Globus pallidus (tissue), 1 donor: ENCODE data around the gene IL17REL.

Experiments
- DNase-seq: peaks from one replicate; pipeline ENCODE4 v3.0.0-alpha.2; 2015; ENCODE audit warnings: low spot score

IL17REL gene

DNA sequence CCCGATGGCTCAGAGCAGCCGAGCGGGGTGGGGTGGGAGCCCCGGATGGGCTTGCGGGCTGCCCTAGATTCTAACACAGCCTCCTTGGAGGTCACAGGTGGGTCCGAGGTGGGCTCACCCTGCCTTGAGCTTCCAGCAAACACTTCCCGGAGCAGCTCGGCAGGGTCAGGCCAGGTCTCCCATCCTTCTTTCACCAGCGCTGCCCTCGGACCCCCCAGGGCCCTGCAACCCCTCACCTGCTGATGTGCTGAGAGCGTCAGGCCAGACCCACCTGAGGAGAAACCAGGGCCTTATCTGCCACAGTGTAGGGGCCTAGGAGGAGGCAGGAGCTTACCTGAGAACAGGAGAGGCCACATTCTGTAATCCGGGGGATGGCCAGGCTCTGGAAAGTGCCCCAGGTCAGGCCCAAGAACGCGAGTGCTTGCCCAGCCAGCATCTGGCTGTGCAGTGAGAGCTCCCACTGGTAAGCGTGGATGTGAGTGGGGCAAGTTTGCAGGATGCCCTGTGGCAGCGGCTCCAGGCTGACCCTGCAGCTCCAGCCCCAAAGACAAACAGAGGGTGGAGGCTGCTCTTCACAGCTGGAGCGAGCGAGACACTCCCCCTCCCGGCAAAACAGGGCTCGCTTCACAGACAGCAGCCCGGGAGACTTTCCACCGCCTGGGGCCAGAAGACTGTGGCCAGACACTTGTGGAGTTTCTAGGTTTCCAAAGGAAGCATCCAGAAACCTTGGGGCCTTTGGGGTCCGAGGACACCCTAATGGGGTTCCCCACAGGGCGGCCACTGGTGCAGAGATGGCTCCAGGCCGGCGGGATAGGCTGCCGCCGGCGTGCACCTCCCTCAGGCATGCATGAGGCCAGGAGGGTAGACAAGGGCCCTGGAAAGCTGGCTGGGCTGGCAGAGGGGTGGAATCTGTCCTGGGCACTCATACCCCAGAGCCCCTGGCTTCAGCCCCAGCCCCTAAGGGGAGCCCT lies at the start of gene IL17REL:
IL17REL (minus strand) TSS at position 555 of the 971 bp plus-strand sequence; CDS start at position 436, 119 bp downstream.
- DNase-seq: peak; percentile 37

DNA sequence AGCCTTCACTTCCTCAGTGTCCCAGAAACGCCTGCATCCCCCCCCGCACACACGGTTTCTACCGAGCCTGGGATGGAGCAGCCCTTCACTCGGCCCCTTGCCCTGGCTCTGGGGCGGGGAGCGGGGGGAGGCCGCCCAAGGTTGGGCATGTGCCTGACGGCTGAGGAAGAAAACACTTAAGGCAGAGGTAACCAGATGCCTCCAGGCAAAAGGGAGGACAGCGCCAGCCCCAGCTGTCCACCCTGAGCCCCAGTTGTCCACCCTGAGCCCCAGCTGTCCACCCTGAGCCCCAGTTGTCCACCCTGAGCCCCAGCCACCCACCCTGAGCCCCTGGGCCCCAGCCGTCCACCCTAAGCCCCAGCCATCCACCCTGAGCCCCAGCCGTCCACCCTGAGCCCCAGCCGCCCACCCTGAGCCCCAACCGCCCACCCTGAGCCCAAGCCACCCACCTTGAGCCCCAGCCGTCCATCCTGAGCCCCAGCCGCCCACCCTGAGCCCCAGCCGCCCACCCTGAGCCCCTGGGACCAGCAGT lies 49.3 kb upstream of the IL17REL start:
- DNase-seq: no peak

DNA sequence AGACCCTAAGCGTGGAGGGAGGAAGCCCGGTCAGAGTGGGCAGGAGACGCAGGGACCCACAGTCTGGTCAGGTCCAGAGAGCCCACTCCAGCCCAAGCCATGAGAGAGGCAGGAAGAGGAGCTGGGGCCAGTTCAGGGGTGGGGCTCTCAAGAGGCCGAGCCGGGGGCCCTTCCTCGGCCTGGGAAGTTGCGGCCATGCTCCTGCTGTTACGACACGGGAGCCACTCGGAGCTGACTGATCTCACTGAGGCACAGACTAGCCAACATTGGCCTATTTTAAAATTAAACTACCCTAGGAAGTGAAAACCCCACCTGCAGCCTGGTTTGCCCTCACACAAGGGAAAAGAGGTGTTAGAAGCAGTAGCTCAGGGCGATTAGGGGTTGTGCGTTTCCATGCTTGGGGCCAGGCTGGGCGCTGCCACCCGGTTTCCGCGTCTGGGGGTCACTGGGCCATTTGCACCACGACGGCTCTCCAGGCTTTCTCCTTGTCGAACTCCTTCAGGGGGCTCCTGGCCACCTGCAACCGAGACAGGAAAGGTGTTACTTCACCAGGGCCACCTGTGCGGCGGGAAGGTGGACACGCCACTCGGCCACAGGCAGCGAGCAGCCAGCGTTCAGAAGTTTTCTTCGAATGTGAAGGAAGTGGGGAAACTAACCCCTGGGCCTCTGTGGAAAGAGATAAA lies 48.7 kb upstream of the IL17REL start:
- no peak for DNase-seq

DNA sequence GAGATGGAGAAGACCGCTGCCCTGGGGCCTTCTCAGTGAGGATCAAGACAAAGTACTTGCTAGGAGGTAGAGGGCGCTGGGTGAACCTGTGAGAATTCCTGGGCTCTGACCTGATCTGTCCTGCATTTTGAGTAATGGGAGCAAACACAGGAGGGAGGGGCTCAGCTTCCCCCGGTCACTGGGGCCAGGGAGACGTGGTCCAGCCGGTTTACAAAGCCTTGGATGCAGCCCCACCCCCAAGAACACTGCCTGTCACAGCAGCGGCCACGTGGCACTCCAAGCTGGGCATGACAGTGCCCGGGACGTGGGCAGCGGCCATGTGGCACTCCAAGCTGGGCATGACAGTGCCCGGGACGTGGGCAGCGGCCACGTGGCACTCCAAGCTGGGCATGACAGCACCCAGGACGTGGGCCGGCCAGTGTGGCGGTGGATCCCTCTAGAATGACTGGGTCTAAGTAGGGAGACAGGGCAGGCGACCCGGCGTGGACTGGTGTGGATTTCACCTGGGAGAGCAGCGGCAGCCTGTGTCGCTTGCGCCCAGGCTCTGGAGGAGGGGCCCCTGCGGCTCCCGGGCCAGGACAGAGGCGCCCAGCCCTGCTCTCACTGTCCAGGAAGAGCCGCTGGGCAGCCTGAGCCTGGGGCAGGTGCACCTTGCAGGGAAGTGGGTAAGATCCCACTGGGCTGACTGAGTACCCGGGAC lies 48.0 kb upstream of the IL17REL start:
- no peak for DNase-seq

DNA sequence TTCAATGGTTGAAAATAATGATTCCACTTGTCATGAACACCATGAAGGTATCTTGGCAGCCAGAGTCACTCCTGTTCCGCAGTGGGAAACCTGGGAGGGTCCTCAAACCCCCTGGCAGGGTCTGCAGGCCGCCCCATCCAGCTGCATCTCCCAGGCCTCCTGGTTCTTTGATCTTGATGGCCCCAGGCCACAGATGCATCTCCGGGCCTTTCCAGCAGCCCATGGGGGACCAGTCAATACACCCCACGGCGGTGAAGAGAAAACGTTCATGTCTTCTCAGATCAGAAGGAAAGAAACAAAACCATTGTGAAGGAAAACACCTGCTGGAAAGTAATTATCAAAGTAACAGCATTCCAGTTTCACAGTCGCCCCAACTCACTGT lies 47.3 kb upstream of the IL17REL start:
- DNase-seq: no peak

DNA sequence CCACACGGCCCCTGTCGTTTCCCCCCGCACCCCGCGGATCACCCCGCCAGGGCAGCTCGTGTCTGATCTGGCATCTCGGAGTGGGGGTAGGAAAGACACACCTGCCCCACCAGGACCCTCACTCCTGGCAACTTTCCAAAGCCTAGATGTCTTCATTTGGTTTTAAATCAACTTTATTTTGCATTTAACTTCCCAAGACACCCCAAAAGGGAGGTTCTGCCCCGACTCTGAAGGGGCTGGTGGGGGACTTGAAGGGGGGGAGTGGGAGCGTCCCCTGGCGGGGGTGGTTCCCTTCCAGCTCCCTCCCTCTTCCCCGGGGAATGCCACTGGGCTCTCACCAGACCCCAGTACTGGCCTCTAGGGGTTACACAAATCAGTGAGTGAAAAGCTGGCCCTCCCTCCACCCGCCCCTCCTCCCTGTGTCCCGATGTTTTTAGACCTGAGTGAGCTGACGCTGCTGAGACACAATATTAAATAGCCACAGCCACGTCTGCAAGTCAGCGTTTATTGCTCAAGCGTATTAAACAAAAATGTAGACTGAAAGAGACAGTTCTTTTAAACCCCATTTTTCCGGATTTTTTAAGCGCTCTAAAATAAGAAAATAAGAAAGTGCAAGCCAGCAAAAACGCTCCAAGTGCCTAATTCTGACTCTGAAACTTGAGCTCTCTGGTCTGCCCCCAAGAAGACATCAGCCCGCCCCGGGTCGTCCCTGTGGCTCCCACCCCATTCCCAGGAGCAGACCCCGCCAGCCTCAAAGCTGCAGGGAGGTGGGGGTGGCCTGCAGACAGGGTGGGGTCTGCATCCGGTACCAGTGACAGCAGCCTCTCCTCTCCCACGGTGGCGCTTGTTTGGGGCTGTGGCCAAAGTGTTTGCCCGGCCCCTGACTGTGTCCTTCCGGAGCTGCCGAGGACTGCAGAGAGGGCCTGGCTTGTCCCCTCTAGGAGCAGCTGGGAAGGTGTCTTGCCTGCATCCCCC lies 46.6 kb upstream of the IL17REL start:
- DNase-seq: no peak

DNA sequence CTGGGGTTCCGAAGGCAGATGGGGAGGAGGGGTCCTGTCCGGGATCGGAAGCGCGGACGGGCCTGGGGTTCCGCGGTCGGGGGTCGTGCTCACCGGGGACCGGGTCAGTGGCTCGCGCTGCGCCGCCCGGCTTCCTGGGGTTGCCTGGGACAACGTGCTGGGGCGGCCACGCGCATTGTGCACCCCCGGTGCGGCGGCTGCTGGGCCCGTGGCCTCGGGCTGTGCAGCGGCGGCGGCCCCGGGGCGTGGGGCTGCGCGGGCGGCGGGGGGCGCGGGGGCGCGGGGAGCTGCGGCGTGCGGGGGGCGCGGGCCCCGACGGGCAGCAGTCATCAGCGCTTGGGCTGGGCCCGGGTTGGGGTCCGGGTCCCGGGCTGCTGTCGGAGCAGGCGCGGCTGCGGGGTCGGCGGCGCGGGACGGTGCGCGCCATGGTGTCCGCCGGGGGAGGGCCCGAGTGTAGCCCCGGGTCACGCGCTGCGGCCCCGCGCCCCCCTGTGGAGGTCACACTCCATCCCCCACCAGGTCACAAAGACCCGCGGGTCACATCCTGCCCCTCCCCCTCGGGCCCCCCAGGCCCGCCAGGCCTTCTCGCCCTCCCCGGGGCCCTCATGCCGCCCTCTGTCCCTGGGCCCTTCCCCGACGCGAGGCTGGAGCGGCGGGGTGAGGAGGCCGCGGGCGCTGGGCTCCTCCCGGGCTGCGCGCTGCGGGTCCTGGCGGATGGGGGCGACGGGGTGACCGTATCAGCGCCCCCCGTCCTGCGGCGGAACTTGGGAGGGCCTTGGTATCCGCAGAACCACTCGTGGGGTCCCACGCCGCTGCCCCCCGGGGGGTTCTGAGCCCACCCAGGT lies 45.7 kb upstream of the IL17REL start, which contains the start of gene TTLL8:
TTLL8 (minus strand) TSS at position 238 of the 845 bp plus-strand sequence.
- DNase-seq: no peak

DNA sequence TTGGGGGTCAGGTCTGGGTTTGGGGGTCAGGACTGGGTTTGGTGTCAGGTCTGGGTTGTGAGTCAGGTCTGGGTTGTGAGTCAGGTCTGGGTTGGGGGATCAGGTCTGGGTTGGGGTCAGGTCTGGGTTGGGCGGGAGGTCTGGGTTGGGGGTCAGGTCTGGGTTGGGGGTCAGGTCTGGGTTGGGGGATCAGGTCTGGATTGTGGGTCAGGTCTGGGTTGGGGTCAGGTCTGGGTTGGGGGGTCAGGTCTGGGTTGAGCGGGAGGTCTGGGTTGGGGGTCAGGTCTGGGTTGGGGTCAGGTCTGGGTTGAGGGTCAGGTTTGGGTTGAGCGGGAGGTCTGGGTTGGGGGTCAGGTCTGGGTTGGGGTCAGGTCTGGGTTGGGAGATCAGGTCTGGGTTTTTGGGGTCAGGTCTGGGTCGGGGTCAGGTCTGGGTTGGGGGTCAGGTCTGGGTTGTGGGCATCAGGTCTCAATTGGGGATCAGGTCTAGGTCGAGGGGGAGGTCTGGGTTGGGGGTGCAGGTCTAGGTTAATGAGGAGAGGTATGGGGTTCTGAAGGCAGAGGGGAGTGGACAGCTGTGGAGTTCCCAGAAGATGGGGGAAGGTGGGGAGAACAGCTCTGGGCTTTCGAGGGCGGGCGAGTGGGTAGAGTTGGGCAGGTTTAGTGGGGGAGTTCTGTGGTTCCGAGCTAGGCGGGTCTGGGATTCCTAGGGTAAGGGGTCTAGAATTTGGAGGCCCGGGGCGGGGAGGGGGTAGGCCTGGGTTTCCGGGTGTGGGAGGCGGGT lies 44.9 kb upstream of the IL17REL start:
- no peak for DNase-seq

DNA sequence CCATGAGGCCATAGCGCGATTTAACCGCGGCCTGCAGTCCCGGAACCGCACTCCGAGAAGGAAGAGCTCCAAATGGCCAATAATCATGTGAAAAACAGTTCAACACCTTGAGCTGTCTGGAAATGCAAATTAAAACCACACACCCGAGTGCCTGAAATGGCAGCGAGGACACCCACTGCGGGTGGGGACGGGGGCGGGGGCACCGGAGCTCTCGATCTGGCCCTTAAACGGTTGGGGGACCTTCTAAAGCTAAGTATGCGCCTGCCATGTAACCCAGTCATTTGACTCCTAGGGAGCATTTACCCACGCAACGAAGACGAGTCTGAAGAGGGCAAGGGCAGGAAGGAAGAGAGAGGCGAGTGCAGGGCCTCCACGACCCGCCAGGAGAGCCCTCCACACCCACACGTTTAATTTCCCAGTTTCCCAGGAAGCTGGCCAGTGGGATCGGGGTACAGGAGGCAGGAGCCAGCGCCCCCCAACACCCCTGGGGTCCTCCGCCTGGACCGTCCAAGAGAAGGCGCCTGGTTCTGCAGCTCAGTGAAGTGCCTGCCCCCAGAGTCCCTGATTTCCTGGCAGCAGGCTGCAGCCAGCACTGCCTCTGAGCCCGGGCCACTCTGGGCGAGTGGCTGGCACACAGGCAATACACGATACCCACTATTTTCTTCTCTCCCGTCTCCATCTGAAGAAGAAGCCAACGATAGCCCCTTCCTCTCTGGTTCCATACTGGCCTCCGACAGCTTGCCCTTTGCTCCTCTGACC lies 43.8 kb upstream of the IL17REL start:
- DNase-seq: no peak

DNA sequence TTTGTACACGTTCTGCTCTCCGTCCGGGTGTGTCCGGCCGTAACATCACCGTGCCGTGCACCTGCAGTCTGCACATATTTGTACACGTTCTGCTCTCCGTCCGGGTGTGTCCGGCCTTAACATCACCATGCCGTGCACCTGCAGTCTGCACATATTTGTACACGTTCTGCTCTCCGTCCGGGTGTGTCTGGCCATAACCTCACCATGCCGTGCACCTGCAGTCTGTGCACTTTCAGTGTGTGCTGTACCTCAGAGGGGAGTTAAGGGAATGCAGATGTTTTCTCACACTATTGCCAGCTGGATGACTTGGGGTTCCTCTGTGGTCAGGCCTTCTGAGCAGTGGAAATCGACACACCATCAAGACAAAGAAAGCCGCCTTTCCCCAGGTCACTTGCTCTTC lies 41.3 kb upstream of the IL17REL start:
- no peak for DNase-seq

DNA sequence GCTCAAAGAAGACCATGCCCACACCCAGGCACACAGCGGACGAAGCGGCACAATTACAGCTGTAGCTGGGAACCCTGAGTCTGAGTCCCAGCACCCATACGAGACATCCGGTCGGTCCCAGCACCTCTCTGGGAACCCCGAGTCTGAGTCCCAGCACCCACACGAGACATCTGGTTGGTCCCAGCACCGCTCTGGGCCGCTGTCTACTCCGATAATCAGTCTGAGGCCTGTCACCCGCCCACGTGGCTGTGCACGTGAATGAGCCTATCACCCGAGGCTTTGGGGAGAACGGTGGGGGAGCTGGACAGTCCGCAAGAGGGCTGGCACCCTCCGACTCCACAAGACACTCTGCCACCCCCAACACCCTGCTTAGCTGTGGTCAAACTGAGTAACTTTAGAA lies 39.4 kb upstream of the IL17REL start:
- no peak for DNase-seq

DNA sequence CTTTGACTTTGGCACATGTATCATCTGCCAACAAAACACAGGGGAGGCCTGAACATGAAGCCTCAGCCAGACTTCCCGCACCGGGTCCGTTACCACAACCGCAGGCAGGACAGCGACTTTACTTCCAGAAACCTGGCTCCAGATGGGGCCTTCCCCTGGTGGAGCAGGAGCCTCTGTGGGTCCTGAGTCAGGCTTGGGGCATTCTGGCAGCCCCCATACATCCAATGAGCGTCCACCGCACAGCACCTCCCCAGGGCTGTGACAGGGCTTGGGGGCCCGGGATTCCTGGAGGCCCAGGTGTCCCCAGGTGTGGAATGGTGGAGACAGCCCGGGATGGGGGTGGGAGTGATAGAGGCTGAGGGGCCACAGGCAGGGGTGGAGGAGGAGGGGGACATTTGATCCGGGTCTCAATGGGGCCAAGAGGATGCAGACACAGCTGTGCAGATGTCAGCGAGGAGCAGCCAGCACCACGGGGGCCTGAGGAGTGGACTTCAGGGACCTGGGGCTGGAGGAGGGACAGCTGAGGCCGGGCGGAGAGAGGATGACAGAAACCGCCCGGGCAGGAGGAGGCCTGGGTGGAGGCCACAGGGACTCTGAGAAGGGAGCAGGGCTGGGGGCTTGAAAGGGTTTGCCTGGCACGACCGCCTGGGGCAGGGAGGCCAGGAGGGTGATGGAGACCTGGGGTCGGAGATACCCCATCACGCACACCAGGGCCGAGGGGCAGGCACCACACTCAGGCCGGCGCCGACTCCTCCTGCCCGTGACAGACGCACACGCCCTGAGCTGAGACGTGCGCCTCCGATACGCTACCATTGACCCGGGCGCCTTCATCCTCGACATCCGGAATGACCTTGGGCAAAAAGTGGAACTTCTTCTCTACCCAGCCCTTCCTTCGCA lies 37.0 kb upstream of the IL17REL start:
- no peak for DNase-seq

DNA sequence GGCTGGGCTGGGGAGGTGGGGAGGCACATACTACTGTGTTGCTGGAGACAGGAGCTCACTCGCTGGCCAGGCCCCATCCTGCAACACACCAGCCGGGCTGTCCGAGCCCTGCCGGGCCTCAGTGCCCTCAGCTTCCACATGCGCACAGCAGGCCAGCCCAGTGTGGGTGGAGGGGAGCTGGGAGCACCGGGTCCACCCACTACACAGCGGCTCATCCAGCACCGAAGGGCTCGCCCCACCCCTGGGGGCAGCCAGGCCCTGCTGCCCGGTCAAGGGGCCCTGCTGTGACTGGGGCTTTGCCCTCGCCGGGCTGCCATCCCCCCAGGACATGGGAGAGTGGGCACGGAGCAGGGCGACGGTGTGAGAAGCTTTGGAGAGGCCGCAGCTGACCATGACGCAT lies 36.3 kb upstream of the IL17REL start:
- DNase-seq: no peak

DNA sequence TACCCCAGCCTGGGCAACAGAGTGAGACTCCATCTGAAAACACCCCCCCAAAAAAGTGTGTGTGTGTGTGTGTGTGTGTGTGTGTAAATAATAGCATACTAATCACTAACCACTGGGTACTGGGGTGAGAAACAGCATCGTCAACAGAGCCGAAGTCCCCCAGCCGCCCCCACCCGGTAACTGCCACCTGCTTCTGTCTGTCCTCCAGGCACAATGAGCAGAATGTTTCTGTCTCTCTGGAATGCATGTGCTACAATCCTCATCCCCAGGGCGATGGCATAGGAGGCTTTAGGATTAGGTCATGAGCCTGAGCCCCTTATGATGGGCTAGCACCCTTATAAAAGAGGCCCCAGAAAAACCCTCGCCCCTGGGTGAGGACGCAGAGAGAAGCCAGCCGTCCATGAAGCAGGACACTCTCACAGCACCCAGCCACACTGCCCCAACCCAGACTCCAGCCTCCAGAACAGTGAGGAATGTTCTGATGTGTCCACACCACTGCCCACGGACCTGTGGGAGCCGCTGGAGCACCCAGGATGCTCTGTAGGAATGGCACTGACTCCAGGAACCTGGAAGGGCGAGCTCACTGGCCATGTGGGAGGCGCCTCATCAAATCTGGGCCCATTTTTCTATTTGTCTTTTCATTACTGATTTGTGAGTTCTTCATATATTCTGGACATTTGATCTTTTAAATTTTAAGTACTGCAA lies 35.6 kb upstream of the IL17REL start:
- DNase-seq: no peak

DNA sequence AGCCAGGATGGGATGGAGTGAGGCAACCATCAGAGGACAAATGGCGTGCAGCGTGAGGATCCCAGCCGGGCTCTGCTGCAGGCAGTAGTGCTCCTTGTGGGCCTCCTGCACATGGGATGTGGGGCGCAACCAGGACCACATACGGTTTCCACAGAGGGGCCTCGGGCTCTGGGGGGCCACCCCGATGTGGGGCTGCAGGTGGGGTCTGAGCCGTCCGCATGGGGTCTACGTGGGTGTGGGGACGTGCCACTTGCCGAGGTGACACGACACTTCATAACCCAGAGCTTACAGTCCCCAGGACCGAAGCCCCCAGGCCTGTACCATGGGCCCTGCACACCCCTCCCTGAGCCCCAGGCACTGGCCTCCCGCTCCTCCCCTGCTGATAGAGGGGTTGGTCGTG lies 34.8 kb upstream of the IL17REL start:
- DNase-seq: no peak

DNA sequence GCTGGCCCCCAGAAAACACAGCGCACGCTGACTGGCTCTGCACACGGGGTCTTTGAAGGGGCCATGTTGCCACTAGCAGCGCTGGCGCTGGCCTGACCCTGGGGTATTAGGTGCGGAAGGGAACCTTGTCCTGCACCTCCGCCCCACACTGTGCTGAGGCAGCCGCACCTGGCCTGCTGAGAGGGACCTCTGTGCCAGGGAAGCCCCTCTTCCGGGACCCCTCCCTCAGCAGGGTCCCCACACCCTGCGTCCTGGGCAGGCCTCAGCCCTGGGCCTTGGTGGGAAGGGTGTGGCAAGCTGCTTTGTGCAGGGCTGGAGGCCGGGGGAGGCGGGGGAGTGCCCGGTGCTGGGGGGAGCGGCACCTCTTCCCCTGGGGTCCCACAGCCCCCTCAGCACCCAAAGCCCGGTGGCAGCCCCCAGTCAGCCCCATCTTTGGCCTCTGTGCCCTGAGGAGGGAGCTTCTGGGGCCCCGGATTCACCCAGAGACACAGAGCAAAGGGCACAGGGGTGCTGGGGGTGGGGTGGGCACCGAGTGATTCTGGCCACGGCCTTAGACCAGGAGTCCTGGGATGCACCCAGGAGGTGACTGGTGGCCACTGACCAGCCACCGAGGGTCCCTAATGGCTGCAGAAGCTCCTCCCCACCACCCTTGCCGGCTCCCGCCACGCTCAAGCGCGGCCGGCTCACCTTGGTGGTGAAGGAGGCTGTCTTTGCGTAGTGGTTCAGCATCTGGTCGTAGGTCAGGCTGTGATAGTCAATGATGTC lies 34.1 kb upstream of the IL17REL start:
- no peak for DNase-seq
